Measurements from ENCODE around the gene GFRA1.
"Not testable (repeated sequence)": the region's sequence is repeated elsewhere in the genome, so short reads cannot be mapped to it uniquely, and the experiment has no call there.

The GFRA1 gene

GRCh38 chr10:116195039-116195438, 78.0 kb downstream of the GFRA1 start:
- DNase-seq = no peak

DNA sequence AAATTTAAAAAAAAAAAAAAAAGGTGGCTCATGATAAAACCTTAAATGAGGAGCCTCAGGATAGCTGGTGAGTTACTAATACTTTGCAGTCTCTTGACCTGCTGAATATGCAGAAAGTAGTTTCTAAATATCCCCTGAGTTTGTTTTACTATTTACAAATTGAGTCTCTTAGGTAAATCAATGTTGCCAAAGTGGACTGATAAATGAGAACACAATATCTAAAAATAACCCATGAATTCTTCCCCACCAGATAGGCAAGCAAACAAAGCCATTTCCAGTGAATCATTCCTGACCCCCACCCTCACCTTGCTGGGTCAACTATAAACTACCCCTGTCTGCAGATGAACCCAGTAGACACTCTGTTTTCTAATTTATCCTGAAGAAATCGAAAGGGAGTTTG, 78.9 kb downstream of the GFRA1 start:
- no peak for DNase-seq

DNA sequence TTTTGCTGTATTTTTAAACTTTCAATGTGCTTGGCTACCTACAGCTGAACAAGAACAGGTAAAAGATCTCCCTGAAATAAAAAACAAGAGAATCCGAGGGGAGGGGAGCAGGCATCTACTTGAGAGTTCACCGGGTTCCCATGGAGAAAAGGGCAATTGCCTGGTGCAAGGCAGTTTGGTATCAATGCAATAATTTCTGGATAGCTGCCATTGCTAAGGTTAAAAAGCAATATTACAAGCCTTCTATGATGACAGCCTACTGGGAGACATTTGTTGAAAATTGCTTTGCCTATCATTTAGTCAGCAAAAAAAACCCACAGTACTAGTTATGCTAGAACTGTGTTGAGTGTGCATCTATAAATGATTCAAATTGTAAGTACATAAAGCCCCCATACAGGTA, 82.1 kb downstream of the GFRA1 start:
- DNase-seq = no peak

DNA sequence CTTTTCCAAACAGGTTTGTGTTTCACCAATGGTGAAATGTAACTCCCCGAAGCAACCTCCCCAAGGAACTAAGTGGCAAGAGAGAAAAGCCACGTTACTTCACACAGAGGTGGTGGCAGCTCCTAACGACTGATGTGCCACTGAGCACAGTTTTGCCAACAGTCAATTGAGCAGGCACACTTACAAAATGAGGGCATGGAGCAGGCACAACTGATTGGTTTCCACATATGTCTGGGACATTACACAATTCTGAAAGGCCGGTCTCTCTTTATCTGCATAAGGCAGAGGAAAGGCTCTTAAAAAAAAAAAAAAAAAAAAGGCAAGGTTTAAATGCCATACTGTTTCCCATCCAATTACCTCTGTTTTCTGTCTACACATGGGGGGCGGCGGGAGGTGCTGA, 86.7 kb downstream of the GFRA1 start:
- DNase-seq = no peak

DNA sequence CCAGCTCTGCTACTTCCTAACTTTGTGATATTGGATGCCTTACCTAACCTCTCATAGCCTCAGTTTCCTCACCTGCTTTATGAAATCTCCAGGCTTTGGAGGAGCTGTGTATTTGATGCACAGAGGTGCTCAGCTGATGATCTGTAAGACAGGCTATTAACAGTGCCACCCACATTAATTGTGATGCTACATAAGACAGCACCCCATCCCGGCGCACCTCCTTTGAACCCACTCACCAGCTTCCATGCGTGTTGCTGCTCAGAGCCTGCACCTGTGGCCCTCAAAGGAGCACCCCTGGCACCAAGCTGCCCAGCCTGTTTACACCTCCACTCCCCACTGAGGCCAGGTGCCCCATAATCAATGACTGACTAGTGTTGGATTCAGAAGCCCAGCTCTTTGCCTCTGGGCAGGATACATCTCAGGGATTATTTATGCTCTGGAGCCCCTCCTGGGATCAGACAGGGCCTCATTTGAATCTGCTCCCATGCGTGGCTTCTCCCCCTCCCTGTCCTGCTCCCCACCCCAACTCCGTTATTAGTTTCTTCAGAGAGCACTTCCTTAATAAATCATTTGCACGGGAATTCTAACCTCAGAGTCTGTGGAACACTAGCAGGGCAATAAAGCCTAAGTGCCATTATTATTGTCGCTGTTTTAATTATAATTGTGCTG, 87.7 kb downstream of the GFRA1 start:
- DNase-seq = no peak

DNA sequence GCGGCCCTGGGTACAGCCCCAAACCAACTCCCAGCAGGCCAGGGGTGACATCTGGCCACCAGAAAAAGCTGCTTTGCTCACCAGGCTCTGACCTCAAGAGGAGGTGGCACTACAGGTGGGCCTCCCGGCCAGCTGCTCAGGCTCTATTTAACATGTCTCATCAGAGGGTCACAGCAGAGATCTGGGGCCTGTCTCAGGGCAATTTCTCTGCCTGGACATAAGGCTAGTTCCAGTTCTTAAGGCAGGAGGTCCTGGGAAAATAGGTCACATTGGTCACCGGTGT, 88.6 kb downstream of the GFRA1 start:
- DNase-seq = no peak

GRCh38 chr10:116183733-116184511, 89.1 kb downstream of the GFRA1 start:
- DNase-seq = no peak

- no peak for DNase-seq
Measured at GRCh38 chr10:116182426-116182825, 90.6 kb downstream of the GFRA1 start.

DNA sequence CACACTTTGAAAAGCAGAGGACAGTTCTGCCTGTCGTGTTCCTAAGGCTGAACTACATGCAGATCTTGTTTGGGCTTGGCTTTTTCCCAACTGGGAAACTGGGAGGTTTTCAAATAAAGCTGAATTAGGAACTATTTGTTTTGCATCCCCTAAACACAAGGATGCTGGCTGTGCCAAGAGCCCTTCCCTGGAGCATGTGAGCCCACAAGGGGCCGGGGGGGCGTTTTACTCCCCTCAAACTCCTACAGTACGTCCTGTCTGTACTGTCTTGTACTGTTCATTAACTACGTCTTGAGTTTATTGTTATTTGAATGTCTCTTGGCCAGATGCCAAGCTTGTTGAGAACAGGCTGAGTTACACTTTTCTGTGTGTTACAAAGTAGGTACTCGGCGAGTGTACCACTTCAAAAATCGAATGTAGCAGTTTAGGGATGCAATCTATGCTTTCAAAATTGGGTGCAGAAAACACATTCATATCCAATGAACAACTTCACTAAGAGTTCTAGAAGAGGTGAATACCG, 94.9 kb downstream of the GFRA1 start:
- no peak for DNase-seq

DNA sequence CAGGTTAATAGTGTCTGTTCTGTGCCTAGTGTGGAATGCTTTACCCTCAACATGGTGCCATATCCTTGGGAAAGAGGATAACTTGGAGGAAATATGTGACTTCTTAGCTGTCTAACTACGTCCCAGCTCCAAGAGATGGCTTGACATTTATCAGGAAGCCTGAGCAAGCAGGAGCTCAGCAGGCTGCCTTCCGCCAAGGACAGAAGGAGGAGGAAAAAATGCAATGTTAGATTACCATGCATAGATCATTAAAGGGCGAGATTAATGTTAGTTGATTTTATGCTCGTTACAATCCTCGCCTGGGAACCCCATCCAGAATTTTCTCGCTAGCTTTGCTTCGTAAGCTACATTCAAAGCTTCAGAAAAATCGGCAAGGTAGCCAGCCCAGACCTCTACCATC, 97.8 kb downstream of the GFRA1 start:
- no peak for DNase-seq

DNA sequence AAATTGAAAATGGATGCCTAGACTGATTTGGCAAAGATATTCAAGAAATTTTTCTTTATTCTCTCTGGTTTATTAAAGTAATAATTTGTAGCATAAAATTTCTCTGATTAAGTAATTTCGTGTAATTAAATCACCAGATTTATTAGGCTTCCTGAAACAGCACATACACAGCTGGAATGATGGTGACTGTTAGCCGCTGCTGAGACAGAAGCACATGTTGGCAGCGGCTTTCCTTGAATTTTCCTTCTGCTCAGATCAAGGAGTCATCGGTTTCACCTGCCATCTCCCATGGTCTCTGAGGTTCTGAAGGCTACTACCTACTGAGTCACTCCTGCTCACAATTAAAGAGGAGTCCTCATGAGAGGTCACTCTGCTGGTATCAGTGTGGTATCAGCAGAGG, 101.5 kb downstream of the GFRA1 start:
- DNase-seq = no peak

DNA sequence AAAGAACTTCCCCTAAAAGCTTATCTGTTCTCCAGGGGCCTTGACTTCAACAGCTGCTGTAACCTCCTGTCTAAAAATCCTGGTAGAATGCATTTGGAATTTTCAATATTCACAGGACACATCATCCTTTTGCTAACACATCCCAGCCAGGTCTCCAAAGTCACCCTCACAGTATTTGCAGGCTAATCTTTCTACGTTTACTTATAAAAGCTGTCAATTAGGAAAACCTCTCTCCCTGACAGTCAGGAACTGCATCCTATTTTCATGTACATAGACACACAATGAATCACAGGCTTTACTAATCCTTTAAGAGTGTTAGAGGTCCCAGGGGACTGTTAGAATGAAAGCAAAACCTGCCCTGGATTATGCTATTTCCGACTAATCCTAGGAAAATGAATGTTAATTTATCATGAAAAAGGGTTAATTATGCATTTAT, 102.2 kb downstream of the GFRA1 start:
- DNase-seq = no peak

DNA sequence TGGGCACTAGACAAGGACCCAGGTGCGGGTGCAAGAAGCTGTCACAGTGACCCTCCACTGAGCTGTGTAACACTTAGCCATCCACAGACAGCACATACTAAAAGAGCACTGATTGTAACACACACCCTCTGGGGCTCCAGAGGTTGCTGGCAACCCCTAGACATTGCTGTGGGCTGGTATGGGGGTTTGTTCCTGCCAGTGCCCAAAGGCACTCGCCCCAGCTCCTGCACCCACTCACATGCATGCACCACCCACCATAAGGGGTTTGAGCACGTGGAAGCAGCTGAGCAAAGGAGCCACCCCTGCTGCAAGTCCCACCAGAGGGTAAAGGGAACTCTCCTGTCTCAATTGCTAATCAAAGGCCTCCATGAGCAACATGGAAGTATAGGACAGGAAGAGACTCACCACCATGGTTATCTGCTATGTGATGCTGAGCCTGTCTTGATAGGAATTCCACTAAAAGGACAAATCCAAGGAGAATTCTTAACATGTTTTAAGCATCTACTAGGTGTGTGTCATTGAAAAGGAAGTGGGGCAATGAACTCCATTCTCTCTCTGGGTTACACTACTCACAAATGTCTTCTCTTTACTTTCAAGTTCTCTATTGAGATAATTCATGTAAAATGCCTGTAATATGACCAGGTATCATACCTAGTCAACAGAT, 103.1 kb downstream of the GFRA1 start:
- DNase-seq = no peak

DNA sequence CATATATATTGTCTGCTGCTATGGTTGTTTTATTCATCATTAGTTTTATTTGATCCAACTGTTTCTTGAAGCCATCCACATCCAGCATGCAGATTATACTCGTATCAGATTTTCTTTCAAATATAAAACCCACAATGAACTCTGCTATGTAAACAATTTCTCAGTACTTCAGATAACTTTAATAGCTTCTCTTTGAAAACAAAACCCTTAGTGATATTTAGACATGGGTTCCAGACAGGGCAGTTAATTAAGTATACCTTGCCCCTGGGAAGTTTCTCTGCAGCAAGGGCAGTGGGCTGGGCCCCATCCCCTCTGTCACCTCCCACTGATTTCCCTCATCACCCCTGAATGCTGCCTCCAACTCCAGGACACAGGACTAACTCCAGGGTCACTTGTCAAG, 104.3 kb downstream of the GFRA1 start:
- no peak for DNase-seq

- no peak for DNase-seq
Measured at GRCh38 chr10:116168329-116168728, 104.7 kb downstream of the GFRA1 start.

DNA sequence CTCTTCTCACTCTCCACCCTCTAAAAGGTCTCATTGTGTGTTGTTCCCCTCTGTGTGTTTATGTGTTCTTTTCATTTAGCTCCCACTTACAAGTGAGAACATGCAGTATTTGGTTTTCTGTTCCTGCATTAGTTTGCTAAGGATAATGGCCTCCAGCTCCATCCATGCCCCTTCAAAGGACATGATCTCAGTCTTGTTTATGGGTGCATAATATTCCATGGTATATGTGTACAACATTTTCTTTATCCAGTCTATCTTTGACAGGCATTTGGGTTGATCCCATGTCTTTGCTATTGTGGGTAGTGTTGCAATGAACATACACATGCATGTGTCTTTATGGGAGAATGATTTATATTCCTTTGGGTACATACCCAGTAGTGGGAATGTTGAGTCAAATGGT, 107.1 kb downstream of the GFRA1 start:
- DNase-seq = not testable (repeated sequence)

- DNase-seq = no peak
Measured at GRCh38 chr10:116164291-116164690, 108.7 kb downstream of the GFRA1 start.

- no peak for DNase-seq
Measured at GRCh38 chr10:116163333-116164131, 109.5 kb downstream of the GFRA1 start.

DNA sequence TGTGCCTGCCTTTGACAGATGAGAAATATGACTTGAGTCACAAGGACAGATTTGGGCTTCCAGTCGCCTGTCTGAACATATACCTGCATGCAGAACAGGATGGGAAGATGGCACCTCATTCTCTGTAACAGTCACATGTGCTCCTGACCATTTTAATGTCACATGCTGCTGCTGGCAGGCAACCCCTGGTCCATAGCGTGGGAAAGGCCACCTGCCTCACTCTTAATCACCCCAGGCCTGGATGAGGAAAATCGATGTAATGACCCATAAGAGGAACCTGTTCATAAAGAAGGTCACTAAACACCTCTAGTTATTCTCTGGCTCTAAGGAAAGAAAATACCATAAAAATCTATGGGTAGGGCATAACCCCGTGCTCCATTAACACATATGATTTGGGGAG, 110.2 kb downstream of the GFRA1 start:
- DNase-seq = no peak

DNA sequence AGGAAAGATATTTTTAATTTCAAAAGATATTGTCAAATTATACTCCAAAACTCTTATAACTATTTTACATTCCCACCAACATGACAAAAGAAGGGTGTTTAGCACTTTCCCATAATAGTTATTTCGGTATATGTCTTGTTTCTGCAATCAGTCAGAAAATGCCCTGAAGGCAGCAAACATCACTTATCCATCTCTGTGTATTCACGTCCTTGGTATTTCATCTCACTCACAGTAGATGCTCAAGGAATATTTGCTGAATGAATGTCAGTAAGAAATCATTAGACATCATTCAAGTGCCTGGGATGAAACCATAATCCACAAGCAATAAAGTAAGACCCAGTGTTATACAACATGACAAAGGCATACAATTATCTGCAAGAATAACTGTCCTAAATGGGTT, 112.7 kb downstream of the GFRA1 start:
- no peak for DNase-seq

- DNase-seq = no peak
Measured at GRCh38 chr10:116159197-116159596, 113.8 kb downstream of the GFRA1 start.

DNA sequence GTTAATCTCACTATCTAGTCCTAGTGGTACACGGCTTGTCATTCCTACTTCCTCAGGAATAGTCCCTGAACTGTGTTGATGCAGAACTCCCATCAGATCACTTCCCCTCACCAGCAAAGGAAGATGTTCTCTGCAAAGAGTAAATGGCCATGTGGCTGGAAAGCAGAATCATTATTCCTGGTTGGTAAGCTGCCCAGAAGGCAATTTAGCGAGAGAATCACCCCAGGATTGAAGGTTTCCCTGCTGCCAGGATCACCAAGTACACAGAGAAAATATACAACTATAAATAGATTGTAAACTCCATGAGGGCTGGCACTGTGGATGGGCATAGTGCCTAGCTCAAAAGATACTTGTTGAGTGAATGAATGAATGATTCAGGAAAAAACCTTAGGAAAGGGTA, 115.0 kb downstream of the GFRA1 start:
- DNase-seq = no peak

GRCh38 chr10:116157485-116157884, 115.5 kb downstream of the GFRA1 start:
- DNase-seq = no peak

Data from stimulated activated CD4-positive, alpha-beta T cell treated with anti-CD3 and anti-CD28 coated beads, Interleukin-12 subunit alpha, Interleukin-12 subunit beta, amount 100 ng/mL, for 4 hours (primary cell).